Ecto neural progenitor cell (in vitro differentiated cells): Measurements from ENCODE around the gene INPP5K.

Experiments
- DNase-seq: peaks from one replicate; pipeline ENCODE4 v3.0.0-alpha.2; 2018; ENCODE audit warnings: low spot score

INPP5K gene

DNA sequence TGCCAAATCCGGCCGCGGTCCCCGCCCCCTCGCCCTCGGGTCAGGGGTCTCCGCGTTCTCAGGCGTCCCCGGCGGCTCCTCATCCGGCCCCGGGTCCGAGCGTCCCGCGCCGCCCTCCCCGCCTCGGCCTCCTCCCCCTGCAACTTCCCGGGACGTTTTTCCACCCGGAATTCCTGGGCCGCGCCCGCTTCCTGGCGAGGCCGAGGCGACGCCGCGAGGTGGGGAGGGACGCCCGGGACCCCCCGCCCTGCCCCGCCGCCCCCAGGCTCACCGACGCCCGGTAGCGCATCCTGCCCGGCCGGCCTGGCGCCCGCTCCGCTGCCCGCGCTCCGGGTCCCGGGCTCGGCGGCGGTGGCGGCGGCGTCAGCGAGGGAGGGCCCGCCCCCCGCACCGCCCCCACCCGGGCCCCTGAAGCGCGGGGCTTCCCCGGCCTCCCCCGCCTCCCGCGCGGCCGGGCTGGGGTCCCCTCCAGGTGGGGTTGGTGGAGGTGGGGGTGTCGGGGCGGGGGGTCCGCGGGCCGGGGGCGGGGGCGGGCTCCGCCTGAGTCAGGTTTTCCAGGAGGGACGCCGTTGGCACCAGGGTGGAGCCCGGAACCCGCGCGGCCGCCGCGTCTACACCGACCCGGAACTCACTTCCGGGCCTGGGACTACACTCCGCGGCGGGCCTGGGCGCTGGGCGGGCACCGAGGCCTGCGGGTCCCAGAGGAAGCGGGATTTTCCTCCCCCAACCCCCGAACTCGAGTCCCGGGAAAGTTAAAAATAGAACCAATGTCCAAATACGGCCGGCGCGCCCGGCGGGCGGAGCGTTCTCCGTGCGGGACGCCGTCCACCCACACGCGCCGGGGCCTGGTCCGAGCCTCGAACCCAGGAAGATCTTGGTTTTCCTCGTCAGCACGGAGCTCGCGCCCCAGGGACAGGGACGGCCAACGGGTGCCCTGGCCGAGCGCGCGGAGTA lies 30.7 kb downstream of the INPP5K start:
- DNase-seq: peak; percentile 95

DNA sequence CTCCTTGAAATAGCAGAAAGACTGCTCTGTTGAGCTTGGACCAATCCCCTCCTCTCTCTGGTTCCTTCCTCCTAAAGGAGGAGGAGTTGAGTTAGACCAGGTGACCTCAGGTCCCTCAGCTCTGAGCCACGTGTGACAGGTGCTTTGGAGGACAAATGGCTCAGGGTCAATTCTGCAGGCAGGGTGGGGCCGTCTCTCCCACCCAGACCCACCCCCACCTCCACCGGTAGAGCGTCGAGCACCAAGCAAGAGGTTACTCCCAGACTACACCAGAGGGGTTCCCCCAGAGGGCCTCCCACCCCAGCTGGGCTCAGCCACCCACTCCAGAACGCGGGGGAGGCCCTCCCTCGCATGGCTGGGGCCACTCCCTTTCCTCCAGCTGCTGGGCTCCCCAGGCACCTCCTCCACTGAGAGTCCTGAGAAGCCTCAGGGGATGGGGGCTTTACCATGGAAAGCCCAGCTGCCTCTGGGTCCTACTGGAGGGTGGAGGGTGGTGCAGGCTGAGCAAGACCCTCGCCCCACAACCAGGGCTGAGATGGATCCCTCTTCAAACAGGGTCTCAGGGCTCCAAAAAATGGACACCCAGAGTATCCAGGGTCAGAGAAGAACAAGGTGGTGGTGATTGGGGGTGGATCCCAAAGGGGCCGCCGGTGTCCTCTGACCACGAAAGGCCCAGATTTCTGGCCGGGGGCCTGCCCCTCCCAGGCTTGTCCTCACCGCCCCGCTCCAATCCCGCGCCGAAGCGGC lies 31.6 kb downstream of the INPP5K start:
- DNase-seq: peak; percentile 89

DNA sequence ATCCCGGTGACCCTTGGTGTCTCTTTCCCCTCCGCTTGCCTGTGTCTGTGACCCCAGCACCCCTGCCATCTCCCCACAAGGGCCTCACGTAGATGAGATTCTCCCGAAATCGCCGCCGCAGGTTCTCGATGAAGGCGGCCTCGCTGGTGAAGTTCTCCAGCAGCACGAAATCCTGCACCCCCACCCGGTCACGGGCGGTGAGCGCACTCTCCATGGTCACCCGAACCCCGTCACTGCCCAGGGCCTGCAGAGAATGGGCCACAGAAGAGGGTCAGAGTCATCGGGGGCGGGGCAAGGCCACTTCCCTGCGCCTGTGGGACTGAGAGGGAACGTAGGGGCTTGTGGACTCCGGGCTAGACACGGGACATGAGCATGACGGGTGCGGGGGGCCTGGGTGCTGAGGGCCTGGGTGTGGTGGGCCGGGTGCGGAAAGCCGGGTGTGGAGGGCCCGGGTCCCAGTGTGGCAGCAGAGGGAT lies 32.3 kb downstream of the INPP5K start:
- no peak for DNase-seq

DNA sequence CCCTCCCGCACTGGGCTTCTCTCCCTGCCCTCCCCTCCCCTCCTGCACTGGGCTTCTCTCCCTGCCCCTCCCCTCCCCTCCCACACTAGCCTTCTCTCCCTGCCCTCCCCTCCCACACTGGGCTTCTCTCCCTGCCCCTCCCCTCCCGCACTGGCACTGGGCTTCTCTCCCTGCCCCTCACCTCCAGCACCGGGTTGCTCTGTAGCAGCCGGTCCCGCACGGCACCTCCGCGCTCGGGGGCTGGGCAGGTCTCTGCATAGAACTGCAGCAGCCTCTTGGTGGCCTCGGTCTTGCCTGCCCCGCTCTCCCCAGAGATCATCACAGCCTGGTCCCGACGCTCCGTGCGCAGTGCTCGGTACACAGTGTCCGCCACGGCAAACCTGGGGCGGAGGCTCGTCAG lies 33.7 kb downstream of the INPP5K start:
- DNase-seq: no peak

DNA sequence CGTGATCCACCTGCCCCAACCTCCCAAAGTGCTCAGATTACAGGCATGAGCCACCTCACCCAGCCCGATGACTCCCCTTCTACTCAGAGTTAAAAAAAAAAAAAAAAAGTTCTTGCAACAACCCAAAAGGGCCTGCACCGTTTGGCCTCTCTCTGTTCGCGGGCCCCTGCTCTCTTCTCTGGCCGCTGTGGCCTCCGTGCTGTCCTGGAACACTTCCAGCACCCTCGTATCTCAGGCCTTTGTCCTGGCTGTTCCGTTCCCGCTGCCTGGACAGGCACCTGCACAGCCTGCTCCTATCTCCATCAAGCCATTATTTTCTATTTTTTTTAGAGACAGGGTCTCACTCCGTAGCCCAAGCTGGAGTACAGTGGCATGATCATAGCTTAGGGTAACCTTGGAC lies 34.7 kb downstream of the INPP5K start:
- DNase-seq: no peak

DNA sequence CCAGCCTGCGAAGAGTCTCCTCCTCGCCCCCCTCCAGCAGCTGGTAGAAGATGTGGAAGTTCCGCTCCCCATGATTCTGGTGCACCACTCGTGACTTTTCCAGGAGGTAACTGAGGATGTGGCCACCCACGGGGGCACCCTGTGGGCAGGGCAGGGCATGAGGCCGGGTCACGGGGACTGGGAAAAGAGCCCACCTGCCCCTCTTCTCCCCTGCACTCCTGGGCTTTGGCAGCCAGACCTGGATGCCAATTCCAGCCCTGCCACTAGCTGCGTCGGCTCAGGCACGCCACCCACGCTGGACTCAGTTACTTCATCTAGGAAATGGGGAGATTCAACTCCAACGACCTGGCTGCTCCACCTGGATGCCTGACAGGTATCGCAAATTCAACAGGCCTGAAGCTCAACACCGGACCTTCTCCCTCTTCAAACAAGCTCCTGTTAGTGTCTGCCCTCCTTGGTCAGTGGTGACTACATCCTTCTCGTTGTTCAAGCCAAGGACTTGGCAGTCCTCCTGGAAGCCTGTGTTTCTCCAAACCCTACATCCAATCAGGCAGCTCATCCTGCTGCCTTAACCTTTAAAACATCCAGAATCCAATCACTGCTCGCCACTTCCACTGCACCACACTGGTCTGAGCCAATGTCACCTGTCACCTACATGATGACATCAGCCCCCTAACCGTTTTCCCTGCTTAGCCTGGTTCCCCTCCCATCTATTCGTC lies 35.5 kb downstream of the INPP5K start:
- no peak for DNase-seq

DNA sequence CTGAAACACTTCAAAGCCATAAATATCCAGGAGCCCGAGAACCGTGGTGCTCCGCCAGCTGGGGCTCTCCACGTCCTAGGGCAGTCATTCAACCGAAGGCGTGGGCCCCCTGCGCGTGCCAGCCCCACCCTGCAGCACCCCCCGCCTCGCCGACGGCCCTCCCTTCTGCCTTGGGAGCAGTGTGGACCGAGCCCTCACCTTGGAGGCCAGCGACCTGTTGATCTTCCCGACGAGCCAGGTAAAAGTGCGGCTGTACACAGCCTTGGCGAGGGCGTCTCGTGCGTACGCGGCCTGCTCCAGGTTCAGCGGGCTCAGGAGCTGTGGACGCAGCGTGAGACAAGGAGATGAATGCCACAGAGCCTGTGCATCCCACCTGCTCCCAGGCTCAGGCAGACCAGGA lies 38.0 kb downstream of the INPP5K start:
- no peak for DNase-seq

DNA sequence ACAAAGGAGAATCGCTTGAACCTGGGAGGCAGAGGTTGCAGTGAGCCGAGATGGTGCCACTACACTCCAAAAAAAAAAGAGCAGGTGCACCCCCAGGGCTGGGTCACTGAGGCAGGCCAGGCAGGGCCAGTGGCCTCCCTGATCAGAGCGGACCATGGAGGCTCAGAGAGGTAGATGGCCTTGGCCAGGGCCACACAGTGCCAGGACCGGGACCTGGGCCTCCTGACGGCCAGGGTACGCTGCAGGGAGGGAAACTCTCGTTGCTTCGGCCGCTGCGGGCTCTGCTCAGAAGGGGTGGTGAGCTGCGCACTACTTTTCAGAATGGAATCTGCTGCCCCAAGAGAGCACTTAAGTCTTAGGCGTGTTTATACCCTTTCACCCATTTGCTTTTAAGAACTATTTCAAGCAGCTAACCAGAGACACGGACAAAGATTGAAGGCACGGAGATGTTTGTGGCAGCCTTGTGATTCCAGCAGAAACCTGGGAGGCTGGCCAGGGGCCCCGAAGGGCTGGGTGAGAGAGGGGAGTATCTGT lies 41.0 kb downstream of the INPP5K start:
- no peak for DNase-seq

DNA sequence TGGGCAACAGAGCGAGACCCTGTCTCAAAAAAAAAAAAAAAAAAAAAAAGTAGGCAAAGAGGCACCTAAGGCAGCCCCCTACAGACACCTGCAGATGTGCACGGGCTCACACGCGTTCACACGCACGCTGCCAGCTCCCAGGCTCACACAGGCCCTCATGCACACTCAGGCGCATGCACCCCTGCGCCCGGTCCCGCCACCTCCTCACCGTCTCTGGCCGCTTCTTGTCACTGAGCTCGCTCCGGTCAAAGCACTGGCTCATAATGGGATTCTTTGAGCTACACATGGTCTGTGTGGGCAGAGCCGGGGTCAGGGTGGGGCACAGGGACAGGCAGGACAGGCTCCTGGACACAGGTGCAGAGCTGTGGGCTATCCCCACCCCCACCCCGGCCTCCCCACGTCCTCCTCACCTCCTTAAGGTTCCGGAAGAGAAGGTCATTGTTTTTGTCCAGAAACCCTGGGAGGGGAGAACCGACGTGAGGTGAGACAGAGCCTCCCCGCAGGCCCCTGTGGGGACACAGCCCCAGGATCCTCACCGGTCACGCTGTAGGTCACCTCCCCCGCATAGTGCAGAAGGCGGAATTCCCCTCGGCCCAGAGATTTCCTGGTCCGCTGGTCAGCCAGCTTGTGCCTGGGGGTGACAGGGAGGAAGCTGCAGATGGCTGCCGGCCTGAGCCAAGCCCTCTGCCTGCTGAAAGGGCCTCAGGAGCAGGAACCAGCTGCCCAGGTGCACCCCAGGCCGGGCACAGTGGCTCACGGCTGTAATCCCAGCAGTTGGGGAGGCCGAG lies 41.8 kb downstream of the INPP5K start:
- no peak for DNase-seq

DNA sequence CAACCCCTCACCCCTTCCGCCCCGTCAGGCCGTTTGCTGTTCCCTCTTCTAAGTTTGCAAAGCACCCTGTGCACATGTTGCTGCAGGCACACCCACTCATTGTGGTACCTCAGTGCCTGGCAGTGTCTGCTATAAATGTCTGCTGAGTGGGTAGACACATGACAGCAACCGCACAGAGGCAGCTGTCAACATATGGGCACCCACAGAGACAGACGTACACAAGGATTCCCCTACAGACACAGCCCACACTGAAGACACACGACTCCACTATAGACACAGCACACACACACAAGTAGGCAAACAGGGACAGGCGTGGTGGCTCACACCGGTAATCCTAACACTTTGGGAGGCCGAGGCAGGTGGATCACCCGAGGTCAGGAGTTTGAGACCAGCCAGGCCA lies 42.6 kb downstream of the INPP5K start:
- DNase-seq: no peak

DNA sequence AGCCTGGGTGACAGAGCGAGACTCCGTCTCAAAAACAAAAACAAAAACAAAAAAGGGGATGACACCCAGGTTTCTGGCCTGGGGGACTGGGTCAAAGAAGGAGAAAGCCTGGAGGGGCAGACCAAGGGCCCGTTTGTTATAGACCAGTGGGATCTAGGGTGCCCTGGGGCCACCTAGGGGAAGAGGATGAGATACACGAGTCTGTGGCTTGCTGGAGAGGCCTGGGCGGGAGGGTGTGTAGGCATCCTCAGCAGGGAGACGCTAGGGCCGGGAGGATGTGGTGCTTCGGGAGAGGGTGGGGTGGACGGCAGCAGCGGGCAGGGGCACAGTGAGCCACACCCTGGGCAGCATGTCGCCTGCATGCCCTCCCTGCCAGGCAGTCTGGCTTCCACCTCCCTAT lies 43.2 kb downstream of the INPP5K start:
- no peak for DNase-seq

DNA sequence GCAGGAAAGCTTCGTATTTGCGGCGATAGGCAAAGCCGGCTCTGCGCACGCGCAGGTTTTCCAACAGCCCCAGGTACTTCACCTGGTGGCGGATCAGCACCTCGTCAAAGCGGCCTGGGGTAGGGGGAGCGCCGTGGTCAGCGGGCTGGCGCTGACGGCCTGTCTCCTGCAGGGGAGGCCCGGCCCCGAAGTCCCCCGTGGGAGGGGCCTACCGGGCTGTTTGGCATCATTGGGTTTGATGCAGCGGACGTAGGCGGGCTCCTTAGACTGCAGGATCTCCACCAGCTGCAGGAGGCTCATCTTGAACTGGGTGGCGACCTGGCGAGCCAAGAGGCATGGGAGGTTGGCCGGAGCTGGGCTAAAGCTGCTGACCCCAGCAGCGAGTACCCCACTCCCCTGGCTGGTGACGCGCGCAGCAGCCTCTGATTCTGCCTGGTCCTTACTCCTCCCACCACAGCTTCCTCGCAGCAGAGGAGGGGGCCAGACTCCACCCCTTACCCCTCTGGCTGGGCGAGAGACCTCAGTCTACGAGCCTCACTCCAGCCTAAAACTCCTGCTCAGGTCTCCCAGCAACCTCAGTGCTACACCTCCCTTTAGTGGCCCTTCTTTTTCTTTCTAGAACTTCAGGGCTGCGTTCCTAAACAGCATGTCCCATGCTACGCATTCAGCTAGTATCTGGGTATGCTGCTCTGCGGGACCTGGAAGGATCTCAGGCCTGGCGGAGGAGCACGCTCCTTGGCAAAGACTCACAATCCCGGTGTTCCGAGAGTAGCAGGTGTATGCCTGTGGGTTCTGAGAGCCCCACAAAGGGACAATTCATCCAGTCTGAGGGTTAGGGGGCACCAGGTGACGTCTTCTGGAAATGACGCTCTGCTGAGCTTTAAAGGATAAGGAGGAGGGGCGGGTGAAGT lies 44.2 kb downstream of the INPP5K start:
- DNase-seq: no peak

DNA sequence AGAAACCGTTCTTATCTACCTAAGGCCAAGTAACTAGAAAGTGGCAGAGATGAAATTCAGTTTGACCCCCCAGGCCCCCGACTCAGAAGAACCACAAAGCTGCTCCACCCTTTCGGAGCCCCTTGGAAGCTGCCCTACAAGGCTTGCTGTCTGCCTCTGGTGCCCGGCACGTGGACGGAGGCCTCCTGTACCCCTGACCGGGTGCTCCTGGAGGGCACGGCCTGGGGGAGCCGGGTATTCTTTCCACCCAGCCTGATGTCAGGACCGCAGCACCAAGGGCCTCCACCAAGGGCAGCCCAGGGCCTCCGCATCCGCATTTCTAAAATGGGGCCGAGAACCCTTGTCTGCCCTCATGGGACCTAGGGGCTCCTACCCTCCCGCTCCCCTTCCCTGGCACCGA lies 44.9 kb downstream of the INPP5K start:
- no peak for DNase-seq

DNA sequence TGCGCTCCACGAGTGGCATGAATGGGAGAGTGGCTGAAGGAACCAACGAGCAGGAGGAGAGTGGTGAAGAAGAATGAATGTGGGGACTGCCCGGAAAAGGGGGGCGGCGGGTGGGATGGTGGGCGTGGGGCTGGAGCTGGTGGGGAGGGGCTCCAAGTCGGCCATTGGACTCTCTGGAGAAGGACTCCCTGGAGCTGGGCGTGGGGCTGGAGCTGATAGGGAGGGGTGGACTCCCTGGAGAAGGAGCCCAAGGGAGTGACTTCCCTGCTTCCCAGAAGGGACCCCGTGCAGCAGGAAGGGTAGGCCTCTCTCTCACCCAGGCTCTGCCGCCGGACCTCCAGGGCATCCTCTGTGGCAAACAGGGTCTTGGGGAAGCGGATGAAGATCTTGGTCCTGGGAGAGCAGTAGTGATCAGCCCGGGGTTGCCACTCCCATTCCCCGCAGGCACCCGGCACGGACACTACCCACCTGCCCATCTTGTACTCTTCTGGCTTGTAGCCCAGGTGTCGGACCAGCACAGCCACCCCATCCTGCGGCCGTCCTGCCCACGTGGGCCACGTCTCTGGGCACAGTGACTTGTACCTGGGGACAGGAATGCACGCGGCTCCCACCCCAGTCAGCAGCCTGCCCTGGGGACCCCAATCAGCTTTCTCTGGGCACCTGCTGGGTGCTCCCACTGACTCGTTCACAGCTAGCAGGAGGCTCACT lies 45.5 kb downstream of the INPP5K start:
- DNase-seq: no peak

DNA sequence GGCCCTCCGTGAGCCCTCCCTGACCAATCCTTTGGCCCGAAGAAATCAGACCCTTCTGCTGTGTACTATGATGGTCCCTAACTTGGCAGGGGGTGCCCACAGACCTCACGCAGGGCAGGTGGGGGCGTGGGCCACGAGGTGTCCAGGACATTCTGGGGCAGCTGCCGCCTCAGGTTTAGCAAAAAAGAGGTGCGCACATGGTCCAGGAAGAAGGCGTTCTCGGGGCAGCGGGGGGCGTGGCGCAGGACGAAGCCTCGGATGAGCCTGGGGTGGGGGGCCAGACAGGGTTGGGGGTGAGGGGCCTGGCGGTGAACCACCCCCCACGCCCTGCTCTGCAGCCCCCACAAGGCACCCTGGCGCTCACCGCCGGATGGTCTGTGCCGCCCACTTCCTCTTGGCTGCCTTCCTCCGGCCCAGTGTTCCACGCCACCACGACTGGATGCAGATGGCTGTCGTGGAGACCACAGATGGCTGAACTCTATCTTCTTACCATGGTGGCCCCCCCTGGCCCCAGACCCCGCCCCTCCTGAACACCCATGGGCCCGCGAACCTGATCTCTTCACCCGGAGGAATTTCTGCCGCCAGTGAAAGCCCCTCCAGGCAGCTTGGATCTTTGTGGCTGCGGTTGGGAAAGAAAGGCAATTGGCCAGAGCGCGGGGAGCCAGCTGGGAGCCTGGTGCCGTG lies 46.2 kb downstream of the INPP5K start:
- DNase-seq: no peak

DNA sequence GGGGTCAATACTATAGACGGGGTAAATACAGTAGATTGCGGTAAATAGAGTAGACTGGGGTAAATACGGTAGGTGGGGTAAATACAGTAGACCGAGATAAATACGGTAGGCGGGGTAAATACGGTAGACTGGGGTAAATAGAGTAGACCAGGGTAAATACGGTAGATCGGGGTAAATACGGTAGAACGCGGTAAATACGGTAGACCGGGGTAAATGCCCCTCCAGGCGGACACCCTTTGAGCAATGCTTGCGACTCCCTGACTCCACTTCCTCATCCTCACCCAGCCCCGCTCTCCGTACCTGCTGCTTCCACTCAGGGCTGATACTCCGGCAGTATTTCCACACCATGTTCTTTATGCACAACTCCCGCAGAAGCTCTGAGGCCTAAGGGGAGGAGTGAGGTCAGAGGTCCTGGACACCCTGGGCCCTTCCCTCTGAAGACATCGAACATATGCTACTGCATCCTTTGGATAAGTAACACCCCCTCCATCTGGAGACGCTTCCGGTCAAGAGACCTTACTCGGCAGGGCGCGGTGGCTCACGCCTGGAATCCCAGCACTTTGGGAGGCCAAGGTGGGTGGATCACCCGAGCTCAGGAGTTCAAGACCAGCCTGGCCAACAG lies 47.1 kb downstream of the INPP5K start:
- peak; percentile 74 for DNase-seq

DNA sequence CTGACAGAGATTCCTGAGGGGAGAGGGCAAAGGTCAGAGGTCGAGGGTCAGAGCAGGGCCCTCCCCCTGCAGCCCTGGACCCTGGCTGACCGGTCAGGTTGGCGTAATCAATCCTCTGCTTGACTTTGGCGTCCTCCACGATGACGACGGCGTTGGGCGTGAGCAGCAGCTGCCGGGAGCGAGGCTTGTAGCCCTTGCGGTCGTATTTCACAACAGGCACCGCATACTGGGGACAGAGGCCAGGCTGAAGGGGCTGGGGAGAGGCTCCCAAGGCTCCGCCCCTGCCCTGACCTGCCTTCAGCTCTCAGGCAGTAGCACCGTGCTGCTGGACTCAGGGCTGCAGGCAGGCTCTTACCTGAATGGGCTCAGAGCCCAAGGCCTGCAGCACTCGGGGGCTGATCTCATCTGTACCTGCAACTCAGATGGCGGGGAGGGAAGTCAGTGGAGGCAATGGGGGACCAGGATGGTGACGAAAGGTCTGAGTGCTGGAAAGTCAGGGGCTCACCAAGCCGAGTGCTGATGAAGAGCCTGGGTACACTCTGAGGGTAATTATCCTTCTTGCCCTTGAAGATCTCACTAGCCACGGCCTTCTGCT lies 48.4 kb downstream of the INPP5K start:
- no peak for DNase-seq

DNA sequence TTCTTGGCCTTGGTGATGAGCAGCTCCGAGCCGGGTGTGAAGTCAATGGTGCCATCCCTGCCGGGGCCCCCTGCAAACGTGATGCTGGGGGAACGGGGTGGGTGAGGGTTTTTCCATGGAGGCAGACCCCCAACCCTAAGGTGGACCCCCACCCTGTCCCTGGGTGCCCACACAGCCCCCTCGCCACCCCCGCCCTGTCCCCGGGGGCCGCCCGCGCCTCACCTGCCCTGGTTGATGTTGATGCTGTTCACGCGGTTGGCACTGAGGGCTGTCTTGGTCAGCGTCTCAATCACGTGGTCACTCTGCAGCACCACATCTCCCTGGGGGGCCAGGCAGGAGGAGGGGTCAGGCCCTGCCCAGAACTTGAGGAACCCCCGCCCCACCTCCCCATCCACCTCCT lies 49.2 kb downstream of the INPP5K start:
- no peak for DNase-seq
